BE2C (cell line): ENCODE measurements around the gene KCTD1.

Experiments used
- DNase-seq: peaks from one replicate; pipeline ENCODE4 v3.0.0-alpha.2; 2020
- H3K27me3 ChIP-seq: fragments of 250-450 bp; sonication (Bioruptor Pico); 2 replicates; pipeline ENCODE4 v1.5.1; 2020; ENCODE audit warnings: mild to moderate bottlenecking
- H3K36me3 ChIP-seq: fragments of 250-450 bp; sonication (Bioruptor Pico); 2 replicates; pipeline ENCODE4 v1.5.1; 2020; ENCODE audit warnings: mild to moderate bottlenecking
- H3K4me1 ChIP-seq: fragments of 250-450 bp; sonication (Bioruptor Pico); 2 replicates; pipeline ENCODE4 v1.5.1; 2020
- H3K4me3 ChIP-seq: 2 replicates; pipeline ENCODE4 v1.5.1; 2011; ENCODE audit warnings: low read depth, low read length
- H3K9me3 ChIP-seq: fragments of 250-450 bp; sonication (Bioruptor Pico); 2 replicates; pipeline ENCODE4 v1.5.1; 2020
- CTCF ChIP-seq: IDR thresholded peaks from 2 replicates; pipeline ENCODE4 v1.5.1; 2012; ENCODE audit warnings: mild to moderate bottlenecking, low read depth, low read length

KCTD1 gene

GRCh38 chr18:26405190-26405801, 143.1 kb downstream of the KCTD1 start:
- peak; percentile 33 for DNase-seq
- peak; percentile 50 for TF ChIP-seq CTCF
- Histone ChIP-seq H3K36me3 (no peaks in the 10 kb centered on the region), H3K4me3 (no peak overlapping the region), H3K4me1 (no peaks in the 10 kb centered on the region), H3K9me3 (no peaks in the 10 kb centered on the region), H3K27me3 (no peaks in the 10 kb centered on the region)
